ENCODE data around the gene CAPN1. TPM values are rescaled to one million over a fixed set of nuclear protein-coding genes. Genes with fewer than 3 reads are reported as not detected.

Gene CAPN1
- total and polyA plus RNA-seq, 8 donors = 103 to 144 (median 108) TPM

- WGBS, 2 donors = 82 to 88% methylated on average over 9 of the region's 9 CpGs
- no peaks in the 10 kb centered on the region for H3K36me3 ChIP-seq
- no peak overlapping the region for H3K27ac ChIP-seq
- no peak for TF ChIP-seq CTCF (IDR thresholded peaks at IDR 0.05)
- no peak for FAIRE-seq
- H3K4me1 ChIP-seq = no peaks in the 10 kb centered on the region
- H3K27me3 ChIP-seq = no peaks in the 10 kb centered on the region
- H3K4me3 ChIP-seq = no peak overlapping the region
- ATAC-seq = no peak
- no peaks in the 10 kb centered on the region for H3K9me3 ChIP-seq
- DNase-seq = no peak
- intact Hi-C loops (cut with DNase I) = no loop called here
Observed at GRCh38 chr11:65251476-65251875, 69.7 kb downstream of the CAPN1 start.

GRCh38 chr11:65254724-65255123, 73.0 kb downstream of the CAPN1 start:
- Histone ChIP-seq H3K9me3 (no peaks in the 10 kb centered on the region), H3K4me3 (no peak overlapping the region), H3K4me1 (no peaks in the 10 kb centered on the region), H3K36me3 (no peaks in the 10 kb centered on the region), H3K27me3 (no peaks in the 10 kb centered on the region), H3K27ac (no peak overlapping the region)
- no peak for TF ChIP-seq CTCF (IDR thresholded peaks at IDR 0.05)
- WGBS, 2 donors = 60 to 70% methylated on average over 6 of the region's 6 CpGs
- intact Hi-C loops (cut with DNase I) = no loop called here
- DNase-seq (no peak), ATAC-seq (no peak), FAIRE-seq (no peak)

- WGBS, 2 donors = 57 to 71% methylated on average over 5 of the region's 5 CpGs
- FAIRE-seq (no peak), ATAC-seq (no peak), DNase-seq (no peak)
- Histone ChIP-seq H3K9me3 (no peaks in the 10 kb centered on the region), H3K4me1 (peaks cover 0 to 14% (median 0%) of the 10 kb centered on the region in 3 donors), H3K36me3 (no peaks in the 10 kb centered on the region), H3K4me3 (no peak overlapping the region), H3K27me3 (no peaks in the 10 kb centered on the region), H3K27ac (no peak overlapping the region)
- TF ChIP-seq CTCF (IDR thresholded peaks at IDR 0.05) = no peak
- intact Hi-C loops (cut with DNase I) = no loop called here
Observed at GRCh38 chr11:65258988-65259387, 77.3 kb downstream of the CAPN1 start.

GRCh38 chr11:65260302-65260701, 78.6 kb downstream of the CAPN1 start:
- H3K9me3 ChIP-seq = no peaks in the 10 kb centered on the region
- H3K27ac ChIP-seq = no peak overlapping the region
- no peaks in the 10 kb centered on the region for H3K27me3 ChIP-seq
- no peak for DNase-seq
- H3K4me1 ChIP-seq = peaks cover 0 to 15% (median 0%) of the 10 kb centered on the region in 3 donors
- WGBS, 2 donors = 90 to 95% methylated on average over 17 of the region's 17 CpGs
- intact Hi-C loops (cut with DNase I) = no loop called here
- FAIRE-seq = no peak
- TF ChIP-seq CTCF (IDR thresholded peaks at IDR 0.05) = no peak
- no peaks in the 10 kb centered on the region for H3K36me3 ChIP-seq
- no peak for ATAC-seq
- H3K4me3 ChIP-seq = no peak overlapping the region

- FAIRE-seq (no peak), ATAC-seq (peak in 1 of 4 donors; percentile 24), DNase-seq (no peak)
- peak overlapping the region; percentile 48 to 86 (median 70) for H3K4me3 ChIP-seq
- H3K27me3 ChIP-seq = no peaks in the 10 kb centered on the region
- no peaks in the 10 kb centered on the region for H3K36me3 ChIP-seq
- intact Hi-C loops (cut with DNase I) = no loop called here
- no peak for TF ChIP-seq CTCF (IDR thresholded peaks at IDR 0.05)
- peak overlapping the region; percentile 73 to 89 (median 80) for H3K27ac ChIP-seq
- H3K4me1 ChIP-seq = peaks cover 0 to 15% (median 0%) of the 10 kb centered on the region in 3 donors
- WGBS, 2 donors = 54 to 56% methylated on average over 26 of the region's 26 CpGs
- no peaks in the 10 kb centered on the region for H3K9me3 ChIP-seq
Observed at GRCh38 chr11:65260756-65261590, 79.2 kb downstream of the CAPN1 start.
